Measurements from ENCODE around the gene INPP5B. TPM values are rescaled to one million over a fixed set of nuclear protein-coding genes. Genes with fewer than 3 reads are reported as not detected.
A peak's percentile ranks its signal among the peaks of the same experiment; 100 is the strongest.

Gene INPP5B
- total and polyA plus RNA-seq, 2 of the 13 experiments (the other 11 are each of a cell fraction or from before 2014, with no cell fraction given) = 9.0 to 9.8 TPM

GRCh38 chr1:37831809-37832208 is 115.0 kb downstream of the INPP5B start:
- Histone ChIP-seq H3K79me2 (ENCODE audit: insufficient read depth, low read length) (no peaks in the 10 kb centered on the region), H3K4me3 (replicated peaks in 1 of 3; ENCODE audit: insufficient read depth in 1 of 3, low read depth in 2 of 3, low read length in 3 of 3) (no peak overlapping the region), H2AFZ (ENCODE audit: low read length) (no peak overlapping the region), H3K9ac (ENCODE audit: insufficient read depth, low read depth, low read length) (no peak overlapping the region), H3K9me3 (ENCODE audit: low read length) (no peaks in the 10 kb centered on the region), H3K27me3 (ENCODE audit: control insufficient read depth in 1 of 2, insufficient read depth in 2 of 2, low read length in 2 of 2) (no peaks in the 10 kb centered on the region), H3K4me1 (ENCODE audit: insufficient read depth, low read length) (no peaks in the 10 kb centered on the region; the same call in 1 of the 2 replicates), H3K36me3 (replicated peaks in 1 of 2; ENCODE audit: control insufficient read depth in 1 of 2, insufficient read depth in 2 of 2, low read length in 2 of 2) (peaks cover 10 to 51% of the 10 kb centered on the region in 2 experiments; a peak in 4 of 5 replicates), H4K20me1 (ENCODE audit: insufficient read depth, low read length) (no peaks in the 10 kb centered on the region), H3K4me2 (ENCODE audit: low read depth, low read length) (no peak overlapping the region), H3K27ac (ENCODE audit: extremely low read length, insufficient read depth, low read length) (no peak overlapping the region)
- no peak for ATAC-seq
- ChIA-PET CTCF (ENCODE audit: low intra/inter-chr PET ratio, low total read pairs) (no interaction called here), POLR2A (interaction anchor here (0.7 kb wide), 1 partner anchor 1685 kb away, joined by 3 read pairs; no protein-coding TSS in a partner anchor)
- no peak for FAIRE-seq
- TF ChIP-seq THAP9 (CRISPR knock-in tag; IDR thresholded peaks at IDR 0.05; ENCODE audit: borderline replicate concordance) (no peak), ARNT2 (CRISPR knock-in tag; IDR thresholded peaks at IDR 0.05; ENCODE audit: low read depth) (no peak), ZNF75D (CRISPR knock-in tag; IDR thresholded peaks at IDR 0.05; ENCODE audit: borderline replicate concordance) (no peak), ZNF292 (CRISPR knock-in tag; IDR thresholded peaks at IDR 0.05; ENCODE audit: borderline replicate concordance, low read depth) (no peak), GTF3A (CRISPR knock-in tag; conservative IDR thresholded peaks at IDR 0.05) (no peak), RORA (CRISPR knock-in tag; IDR thresholded peaks at IDR 0.05) (no peak), TCF7 (IDR thresholded peaks at IDR 0.05; ENCODE audit: low read depth) (no peak), CREBL2 (CRISPR knock-in tag; IDR thresholded peaks at IDR 0.05; ENCODE audit: borderline replicate concordance) (no peak), CEBPZ (IDR thresholded peaks at IDR 0.05; ENCODE audit: low read length) (no peak), RFXANK (CRISPR knock-in tag; IDR thresholded peaks at IDR 0.05) (no peak)
- peak; percentile 20 for DNase-seq (ENCODE audit: low spot score)
- intact Hi-C loops (cut with micrococcal nuclease; ENCODE audit: unreplicated experiment) (no loop called here), in situ Hi-C loops (cut with HindIII; ENCODE audit: extremely low pct_ligation_motif_present, low pct_unique_long_range_greater_than_20kb) (no loop called here)
- 50% methylated on average over 2 of the region's 2 CpGs for WGBS (ENCODE audit: low lambda C conversion rate)
- no TSS peak for BruUV-seq (replicated peaks)
